Fibroblast of lung (primary cell): ENCODE data around the gene MRPL16. TPM values are rescaled to one million over a fixed set of nuclear protein-coding genes. Genes with fewer than 3 reads are reported as not detected.
"Not testable (repeated sequence)": the region's sequence is repeated elsewhere in the genome, so short reads cannot be mapped to it uniquely, and the experiment has no call there.

ENCODE experiments used
- DNase-seq, 2 donors: peaks; one replicate each; pipeline versions ENCODE4 v3.0.0 to v3.0.0-alpha.2; 2010; ENCODE audit warnings: low read depth in 2 of 2
- H2AFZ ChIP-seq: 2 replicates; pipeline ENCODE4 v1.5.1; 2012; ENCODE audit warnings: low read length, control low read depth, inconsistent platforms
- H3K27ac ChIP-seq: 2 replicates; pipeline ENCODE4 v1.5.1; 2011; ENCODE audit warnings: low read length, control low read depth; ENCODE audit not compliant: insufficient read depth
- H3K27me3 ChIP-seq: 2 replicates; pipeline ENCODE4 v1.5.1; 2011; ENCODE audit warnings: mild to moderate bottlenecking, low read length; ENCODE audit not compliant: control insufficient read depth, insufficient read depth
- H3K36me3 ChIP-seq: 2 replicates; pipeline ENCODE4 v1.5.1; 2011; ENCODE audit warnings: low read length; ENCODE audit not compliant: control insufficient read depth, insufficient read depth
- H3K4me1 ChIP-seq: 2 replicates; pipeline ENCODE4 v1.5.1; 2011; ENCODE audit warnings: low read length; ENCODE audit not compliant: control insufficient read depth, insufficient read depth; ENCODE audit errors: extremely low read depth
- H3K4me2 ChIP-seq: 2 replicates; pipeline ENCODE4 v1.5.1; 2011; ENCODE audit warnings: low read length, control low read depth; ENCODE audit not compliant: insufficient read depth; ENCODE audit errors: extremely low read depth
- H3K4me3 ChIP-seq, 4 experiments: fragments of 200-600 bp in 1 of 4; sonication (generic) in 1 of 4; replicated peaks in 1 of 4; 2 replicates each; pipeline ENCODE4 v1.5.1; 2011 to 2016; ENCODE audit warnings: low read length in 4 of 4, low read depth in 3 of 4, mild to moderate bottlenecking in 3 of 4, control low read depth in 2 of 4, inconsistent platforms in 1 of 4, mixed read lengths in 1 of 4; ENCODE audit not compliant: insufficient read depth in 1 of 4; ENCODE audit errors: control extremely low read depth in 1 of 4
- H3K79me2 ChIP-seq: 2 replicates; pipeline ENCODE4 v1.5.1; 2012; ENCODE audit warnings: mild to moderate bottlenecking, low read length, inconsistent platforms; ENCODE audit not compliant: control insufficient read depth, insufficient read depth
- H3K9ac ChIP-seq: 2 replicates; pipeline ENCODE4 v1.5.1; 2011; ENCODE audit warnings: mild to moderate bottlenecking, low read length, control low read depth; ENCODE audit not compliant: insufficient read depth
- H3K9me3 ChIP-seq: 2 replicates; pipeline ENCODE4 v1.5.1; 2012; ENCODE audit warnings: low read depth, low read length; ENCODE audit not compliant: control insufficient read depth, insufficient read depth
- H4K20me1 ChIP-seq: 2 replicates; pipeline ENCODE4 v1.5.1; 2011; ENCODE audit warnings: low read length; ENCODE audit not compliant: control insufficient read depth, insufficient read depth; ENCODE audit errors: extremely low read depth
- EZH2 ChIP-seq: IDR thresholded peaks from 2 replicates; pipeline ENCODE4 v1.5.1; 2012; ENCODE audit warnings: low read length, control low read depth, mild to moderate bottlenecking; ENCODE audit errors: missing control alignments
- polyA plus RNA-seq, 2 donors: library from polyadenylated mRNA; depleted of rRNA in 1 of 2; stranded (reverse) in 1 of 2; unstranded in 1 of 2; fragments of >200 nt; gene quantifications; 2 replicates each; pipeline ENCODE4 v1.2.1, GENCODE V29; 2011 to 2012; ENCODE audit warnings: missing spikeins in 1 of 2
- total RNA-seq: library from RNA; depleted of rRNA; stranded (reverse); fragments of >200 nt; gene quantifications from 2 replicates; pipeline ENCODE4 v1.2.1, GENCODE V29; 2014
- TF ChIP-seq, protein P1 (sequence below), 2 donors: IDR thresholded peaks in 1 of 2; conservative IDR thresholded peaks in 1 of 2; 1 replicate in 1 of 2; 2 replicates in 1 of 2; pipeline ENCODE4 v1.5.1; 2011 to 2012; ENCODE audit warnings: low read length in 2 of 2, control low read depth in 1 of 2, inconsistent platforms in 1 of 2, low read depth in 1 of 2, mild to moderate bottlenecking in 1 of 2

MRPL16 gene
- total and polyA plus RNA-seq, 2 donors (not counting 1 experiment from before 2014, with no cell fraction given), result 43.1 to 64.9 TPM

DNA sequence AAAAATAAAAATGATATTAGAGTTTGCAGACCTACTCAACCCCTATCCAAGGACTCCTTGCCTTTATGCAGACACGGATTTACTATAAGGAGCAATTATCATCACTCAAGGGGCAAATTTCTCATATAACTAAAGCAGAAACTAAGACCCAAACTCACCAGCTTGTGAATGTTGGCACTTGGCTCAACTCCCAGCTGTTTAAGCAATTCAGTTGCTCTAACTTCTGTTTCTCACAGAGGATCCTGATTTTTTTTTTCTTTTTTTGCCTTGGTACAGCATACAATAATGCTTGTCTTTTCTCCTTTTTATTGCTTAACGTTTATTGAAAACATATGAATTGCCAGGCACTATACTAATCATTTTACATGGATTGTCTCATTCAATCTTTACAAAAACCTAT, 44.3 kb upstream of the MRPL16 start:
- Histone ChIP-seq H3K27me3 (no peaks in the 10 kb centered on the region), H3K4me2 (no peak overlapping the region), H3K4me3 (no peak overlapping the region), H3K9me3 (no peaks in the 10 kb centered on the region), H3K36me3 (no peaks in the 10 kb centered on the region), H3K79me2 (no peaks in the 10 kb centered on the region), H4K20me1 (no peaks in the 10 kb centered on the region), H3K4me1 (no peaks in the 10 kb centered on the region), H3K9ac (no peak overlapping the region), H2AFZ (no peak overlapping the region), H3K27ac (no peak overlapping the region)
- DNase-seq, result no peak
- no peak for TF ChIP-seq EZH2
- TF ChIP-seq, protein P1, sequence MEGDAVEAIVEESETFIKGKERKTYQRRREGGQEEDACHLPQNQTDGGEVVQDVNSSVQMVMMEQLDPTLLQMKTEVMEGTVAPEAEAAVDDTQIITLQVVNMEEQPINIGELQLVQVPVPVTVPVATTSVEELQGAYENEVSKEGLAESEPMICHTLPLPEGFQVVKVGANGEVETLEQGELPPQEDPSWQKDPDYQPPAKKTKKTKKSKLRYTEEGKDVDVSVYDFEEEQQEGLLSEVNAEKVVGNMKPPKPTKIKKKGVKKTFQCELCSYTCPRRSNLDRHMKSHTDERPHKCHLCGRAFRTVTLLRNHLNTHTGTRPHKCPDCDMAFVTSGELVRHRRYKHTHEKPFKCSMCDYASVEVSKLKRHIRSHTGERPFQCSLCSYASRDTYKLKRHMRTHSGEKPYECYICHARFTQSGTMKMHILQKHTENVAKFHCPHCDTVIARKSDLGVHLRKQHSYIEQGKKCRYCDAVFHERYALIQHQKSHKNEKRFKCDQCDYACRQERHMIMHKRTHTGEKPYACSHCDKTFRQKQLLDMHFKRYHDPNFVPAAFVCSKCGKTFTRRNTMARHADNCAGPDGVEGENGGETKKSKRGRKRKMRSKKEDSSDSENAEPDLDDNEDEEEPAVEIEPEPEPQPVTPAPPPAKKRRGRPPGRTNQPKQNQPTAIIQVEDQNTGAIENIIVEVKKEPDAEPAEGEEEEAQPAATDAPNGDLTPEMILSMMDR (conservative IDR thresholded peaks at IDR 0.05 in 1 of 2, IDR thresholded peaks at IDR 0.05 in 1 of 2; ENCODE audit: low read depth in 1 of 2, low read length in 2 of 2), result no peak

DNA sequence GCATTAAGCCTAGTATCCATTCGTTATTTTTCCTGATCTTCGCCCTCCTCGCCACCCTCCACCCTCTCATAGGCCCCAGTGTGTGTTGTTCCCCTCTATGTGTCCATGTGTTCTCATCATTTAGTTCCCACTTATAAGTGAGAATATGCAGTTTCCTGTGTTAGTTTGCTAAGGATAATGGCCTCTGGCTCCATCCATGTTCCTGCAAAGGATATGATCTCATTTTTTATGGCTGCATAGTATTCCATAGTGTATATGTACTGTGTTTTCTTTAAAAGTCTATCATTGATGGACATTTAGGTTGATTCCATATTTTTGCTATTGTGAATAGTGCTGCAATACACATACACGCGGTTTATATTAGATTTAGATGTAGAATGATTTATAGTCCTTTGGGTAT, 40.8 kb upstream of the MRPL16 start:
- H3K27ac ChIP-seq, H3K79me2 ChIP-seq: not testable (repeated sequence)

DNA sequence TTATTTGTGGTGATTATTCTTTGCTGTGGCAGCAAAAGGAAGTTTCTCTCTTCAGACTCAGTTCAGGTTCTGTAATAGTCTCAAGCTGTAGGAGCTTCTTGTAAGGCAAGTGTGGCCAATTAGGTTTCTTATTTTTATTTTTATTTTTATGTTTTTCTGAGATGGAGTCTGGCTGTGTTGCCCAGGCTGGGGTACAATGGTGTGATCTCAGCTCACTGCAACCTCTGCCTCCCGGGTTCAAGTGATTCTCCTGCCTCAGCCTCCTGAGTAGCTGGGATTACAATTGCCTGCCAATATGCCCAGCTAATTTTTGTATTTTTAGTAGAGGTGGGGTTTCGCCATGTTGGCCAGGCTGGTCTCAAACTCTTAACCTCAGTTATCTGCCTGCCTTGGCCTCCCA, 39.0 kb upstream of the MRPL16 start:
- H3K4me2 ChIP-seq, H3K27me3 ChIP-seq, DNase-seq: not testable (repeated sequence)

More for the DNA sequence above, 40.8 kb upstream of the MRPL16 start:
- H3K4me3 ChIP-seq, DNase-seq, H4K20me1 ChIP-seq, H3K4me2 ChIP-seq, H3K4me1 ChIP-seq, H3K9me3 ChIP-seq, H3K36me3 ChIP-seq, H3K9ac ChIP-seq, H3K27me3 ChIP-seq, H2AFZ ChIP-seq: not testable (repeated sequence)

DNA sequence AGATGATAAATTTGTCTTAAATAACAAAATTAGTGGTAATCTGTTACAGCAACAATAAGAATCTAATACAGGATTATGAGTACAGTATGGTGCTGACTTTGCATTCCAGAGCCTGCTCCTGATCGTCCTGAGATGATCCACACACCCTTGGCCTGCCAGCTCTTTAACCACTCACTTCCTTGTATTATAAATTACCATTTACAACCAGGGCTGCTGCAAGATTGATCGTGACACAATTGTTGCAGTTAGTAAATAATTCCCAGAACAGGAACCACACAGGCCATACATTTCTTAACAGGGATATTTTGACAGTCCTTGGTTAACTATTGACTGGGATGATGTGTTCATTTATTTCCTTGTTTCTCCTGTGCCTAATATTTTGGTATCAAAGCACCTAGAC, 38.6 kb upstream of the MRPL16 start:
- no peaks in the 10 kb centered on the region for H3K36me3 ChIP-seq
- TF ChIP-seq, protein P1 (conservative IDR thresholded peaks at IDR 0.05 in 1 of 2, IDR thresholded peaks at IDR 0.05 in 1 of 2; ENCODE audit: low read depth in 1 of 2, low read length in 2 of 2), result no peak
- TF ChIP-seq EZH2, result no peak
- H2AFZ ChIP-seq, result no peak overlapping the region
- H3K4me1 ChIP-seq, result no peaks in the 10 kb centered on the region
- no peak overlapping the region for H3K9ac ChIP-seq
- no peak for DNase-seq
- H4K20me1 ChIP-seq, result no peaks in the 10 kb centered on the region
- H3K4me3 ChIP-seq, result no peak overlapping the region
- no peaks in the 10 kb centered on the region for H3K27me3 ChIP-seq
- no peaks in the 10 kb centered on the region for H3K9me3 ChIP-seq
- no peaks in the 10 kb centered on the region for H3K79me2 ChIP-seq
- no peak overlapping the region for H3K4me2 ChIP-seq
- no peak overlapping the region for H3K27ac ChIP-seq

More for the DNA sequence above, 39.0 kb upstream of the MRPL16 start:
- H3K4me1 ChIP-seq, H3K4me3 ChIP-seq, H3K36me3 ChIP-seq, H4K20me1 ChIP-seq, H3K9me3 ChIP-seq, H3K27ac ChIP-seq, H3K79me2 ChIP-seq, H3K9ac ChIP-seq, H2AFZ ChIP-seq: not testable (repeated sequence)

DNA sequence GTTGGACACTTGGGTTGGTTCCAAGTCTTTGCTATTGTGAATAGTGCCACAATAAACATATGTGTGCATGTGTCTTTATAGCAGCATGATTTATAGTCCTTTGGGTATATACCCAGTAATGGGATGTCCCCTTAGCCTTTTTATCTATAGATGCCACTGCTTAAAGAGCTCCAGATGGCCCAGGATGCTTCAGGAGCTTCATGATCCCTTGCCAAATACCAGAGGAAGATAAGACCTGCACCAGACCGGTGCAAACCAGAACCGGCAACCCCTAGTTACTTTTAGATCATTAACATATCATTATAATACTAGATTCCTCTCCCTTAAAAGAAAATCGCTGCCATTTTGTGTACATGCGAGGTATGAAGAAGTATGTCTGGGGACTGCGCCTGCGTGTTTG, 37.9 kb upstream of the MRPL16 start:
- not testable (repeated sequence) for H4K20me1 ChIP-seq, H3K36me3 ChIP-seq, H3K27ac ChIP-seq

More for the DNA sequence above, 37.9 kb upstream of the MRPL16 start:
- not testable (repeated sequence) for H3K27me3 ChIP-seq, H3K9me3 ChIP-seq, DNase-seq, H3K4me2 ChIP-seq, H3K4me1 ChIP-seq, H3K4me3 ChIP-seq, H3K79me2 ChIP-seq, H2AFZ ChIP-seq, H3K9ac ChIP-seq
